Activated CD8-positive, alpha-beta memory T cell treated with anti-CD3 and anti-CD28 coated beads for 24 hours (primary cell): ENCODE measurements around the gene RNF214.
A peak's percentile ranks its signal among the peaks of the same experiment; 100 is the strongest.

Experiments used
- DNase-seq: peaks from one replicate; pipeline ENCODE4 v3.0.0-alpha.2; 2020

RNF214 gene

GRCh38 chr11:117232092-117232878 lies at the start of gene RNF214:
RNF214 (plus strand) TSS chr11:117232671; CDS start chr11:117234273, 1,602 bp downstream.
- DNase-seq: peak; percentile 92

GRCh38 chr11:117183178-117183577 lies 49.3 kb upstream of the RNF214 start:
- peak; percentile 15 for DNase-seq

- peak; percentile 44 for DNase-seq
These were observed 48.6 kb upstream of the RNF214 start for GRCh38 chr11:117183724-117184349.

GRCh38 chr11:117185736-117186430 lies 46.6 kb upstream of the RNF214 start:
- no peak for DNase-seq

- no peak for DNase-seq
These were observed 46.1 kb upstream of the RNF214 start for GRCh38 chr11:117186431-117186761.

GRCh38 chr11:117187007-117187406 lies 45.5 kb upstream of the RNF214 start:
- DNase-seq: no peak

GRCh38 chr11:117187428-117187798 lies 45.1 kb upstream of the RNF214 start:
- DNase-seq: no peak

- no peak for DNase-seq
These were observed 44.5 kb upstream of the RNF214 start for GRCh38 chr11:117187799-117188481.

- DNase-seq: no peak
These were observed 43.8 kb upstream of the RNF214 start for GRCh38 chr11:117188620-117189081.

- no peak for DNase-seq
These were observed 43.1 kb upstream of the RNF214 start for GRCh38 chr11:117189191-117189940.

- DNase-seq: no peak
These were observed 42.4 kb upstream of the RNF214 start for GRCh38 chr11:117189941-117190544.

- no peak for DNase-seq
These were observed 40.6 kb upstream of the RNF214 start for GRCh38 chr11:117191680-117192400.

GRCh38 chr11:117192401-117192875 lies 40.0 kb upstream of the RNF214 start:
- DNase-seq: no peak

- no peak for DNase-seq
These were observed 39.1 kb upstream of the RNF214 start for GRCh38 chr11:117193130-117194020.

- no peak for DNase-seq
These were observed 38.2 kb upstream of the RNF214 start for GRCh38 chr11:117194267-117194666.

GRCh38 chr11:117195258-117195657 lies 37.2 kb upstream of the RNF214 start:
- no peak for DNase-seq

- DNase-seq: no peak
These were observed 36.7 kb upstream of the RNF214 start for GRCh38 chr11:117195761-117196160.

GRCh38 chr11:117197006-117197405 lies 35.5 kb upstream of the RNF214 start:
- no peak for DNase-seq

GRCh38 chr11:117197516-117198456 lies 34.7 kb upstream of the RNF214 start:
- no peak for DNase-seq
